Tongue (tissue), 1 donor: Measurements from ENCODE around the gene ARPC4. TPM values are rescaled to one million over a fixed set of nuclear protein-coding genes. Genes with fewer than 3 reads are reported as not detected.

Source experiments
- total RNA-seq: library from RNA; depleted of rRNA; stranded (reverse); fragments of >200 nt; gene quantifications from one replicate; pipeline ENCODE4 v1.2.3, GENCODE V29; 2014

ARPC4 gene
- total RNA-seq, 1 donor from 2014 or later, result 77.6 TPM

Other genes starting within 250 kb of the ARPC4 start
- gene LHFPL4, start 239.3 kb upstream of the ARPC4 start, total RNA-seq, result not detected
- gene MTMR14, start 143.6 kb upstream of the ARPC4 start, total RNA-seq, result 26.2 TPM
- not detected for gene CPNE9, start 89.2 kb upstream of the ARPC4 start, total RNA-seq
- 15.0 TPM for gene BRPF1, start 61.3 kb upstream of the ARPC4 start, total RNA-seq
- 16.5 TPM for gene OGG1, start 43.1 kb upstream of the ARPC4 start, total RNA-seq
- 25.4 TPM for gene CAMK1, start 23.1 kb upstream of the ARPC4 start, total RNA-seq
- gene TADA3, start 609 bp upstream of the ARPC4 start, total RNA-seq, result 40.8 TPM
- 39.2 TPM for gene TTLL3, start 17.2 kb downstream of the ARPC4 start, total RNA-seq
- 23.5 TPM for gene RPUSD3, start 50.9 kb downstream of the ARPC4 start, total RNA-seq
- gene CIDEC, start 87.2 kb downstream of the ARPC4 start, total RNA-seq, result not detected
- 24.0 TPM for gene JAGN1, start 97.5 kb downstream of the ARPC4 start, total RNA-seq
- gene IL17RE, start 109.8 kb downstream of the ARPC4 start, total RNA-seq, result 4.8 TPM
- gene IL17RC, start 124.0 kb downstream of the ARPC4 start, total RNA-seq, result 24.4 TPM
- 33.2 TPM for gene CRELD1, start 140.8 kb downstream of the ARPC4 start, total RNA-seq
- 1.4 TPM for gene PRRT3, start 159.3 kb downstream of the ARPC4 start, total RNA-seq
- gene EMC3, start 193.8 kb downstream of the ARPC4 start, total RNA-seq, result 28.5 TPM
- gene FANCD2, start 233.4 kb downstream of the ARPC4 start, total RNA-seq, result 12.7 TPM